Activated T-cell treated with anti-CD3 and anti-CD28 coated beads, Interleukin-2, amount 50 U/mL, for 4 hours (primary cell): ENCODE measurements around the gene TST. TPM values are rescaled to one million over a fixed set of nuclear protein-coding genes. Genes with fewer than 3 reads are reported as not detected.
A peak's percentile ranks its signal among the peaks of the same experiment; 100 is the strongest.

Source experiments
- ATAC-seq, 2 donors: fragments of 200-7000 bp; cut with Tn5 transposase; one replicate each; pipeline ENCODE4 v1.10.0; 2021
- DNase-seq: peaks from one replicate; pipeline ENCODE4 v3.0.0-alpha.2; 2020
- H3K27me3 Mint-ChIP-seq: one replicate; pipeline ENCODE4 v1.8.0; 2021; ENCODE audit warnings: low read depth, mixed read lengths
- H3K36me3 Mint-ChIP-seq: one replicate; pipeline ENCODE4 v1.8.0; 2022; ENCODE audit warnings: mixed read lengths; ENCODE audit not compliant: insufficient read depth
- H3K4me1 Mint-ChIP-seq: one replicate; pipeline ENCODE4 v1.8.0; 2021; ENCODE audit warnings: low read depth, mixed read lengths
- H3K4me3 Mint-ChIP-seq: one replicate; pipeline ENCODE4 v1.8.0; 2021; ENCODE audit warnings: mild to moderate bottlenecking, moderate library complexity, mixed read lengths
- H3K9me3 Mint-ChIP-seq: one replicate; pipeline ENCODE4 v1.8.0; 2021; ENCODE audit warnings: mixed read lengths
- total RNA-seq, 3 donors: library from RNA; stranded (reverse); gene quantifications; one replicate each; pipeline ENCODE4 v1.2.1, GENCODE V29; 2021

Gene TST
- total RNA-seq, 3 donors from 2014 or later: 1.2 TPM

DNA sequence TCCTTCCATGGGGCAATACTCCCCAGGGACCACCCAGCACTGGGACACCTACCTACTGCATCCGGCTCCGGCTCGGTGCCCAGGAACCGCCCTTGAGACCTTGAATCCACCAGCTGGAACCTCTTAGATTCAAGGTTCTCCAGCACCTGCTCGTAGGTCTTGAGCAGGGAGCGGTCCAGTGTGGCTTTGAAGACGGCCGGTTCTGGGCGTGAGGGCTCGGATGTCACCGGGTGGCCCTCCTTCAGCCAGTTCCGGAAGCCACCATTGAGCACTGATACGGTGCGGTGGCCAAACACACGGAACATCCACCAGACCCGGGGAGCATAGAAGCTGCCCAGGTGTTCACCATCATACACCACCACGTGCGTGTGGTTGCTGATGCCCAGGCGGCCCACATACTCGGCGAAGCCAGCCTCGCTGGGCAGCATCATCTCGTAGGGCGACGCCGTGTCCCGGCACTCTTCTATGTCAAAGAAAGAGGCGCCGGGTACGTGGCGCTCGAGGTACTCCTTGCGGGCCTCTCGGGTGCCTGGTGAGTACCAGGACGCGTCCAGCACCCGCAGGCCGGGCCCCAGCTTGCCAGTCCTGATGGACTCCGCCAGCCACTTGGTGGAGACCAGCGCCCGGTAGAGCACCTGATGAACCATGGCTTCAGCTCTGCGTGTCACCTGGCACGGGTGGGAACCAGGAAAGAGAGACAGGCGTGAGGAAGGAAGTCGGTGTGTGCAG lies 997 bp downstream of the TST start:
- ATAC-seq (no peak), DNase-seq (no peak)
- peaks cover 13% of the 10 kb centered on the region for H3K4me1 Mint-ChIP-seq
- peaks cover 9% of the 10 kb centered on the region for H3K27me3 Mint-ChIP-seq
- H3K9me3 Mint-ChIP-seq: no peaks in the 10 kb centered on the region
- H3K36me3 Mint-ChIP-seq: no peaks in the 10 kb centered on the region
- peak overlapping the region; percentile 77 for H3K4me3 Mint-ChIP-seq

DNA sequence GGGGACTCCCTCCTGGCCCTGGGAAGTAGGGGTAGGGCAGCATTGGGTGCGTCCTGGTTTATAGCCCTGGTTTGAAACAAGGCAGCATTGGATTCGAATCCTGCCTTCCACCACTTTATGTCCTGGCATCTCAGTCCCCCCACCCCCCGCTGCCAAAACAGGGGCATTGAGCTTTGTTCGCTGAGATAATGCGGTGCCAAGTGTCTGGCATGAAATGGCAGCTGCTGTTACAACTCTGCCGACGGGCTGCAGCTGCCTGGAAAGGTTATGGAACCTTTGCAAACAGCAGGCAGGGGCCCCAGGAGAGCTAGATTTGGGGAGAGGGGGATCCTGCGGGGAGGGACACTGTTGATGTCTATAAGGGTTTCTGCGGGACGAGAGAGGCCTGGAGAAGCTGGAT lies 1.9 kb downstream of the TST start:
- ATAC-seq: no peak
- H3K27me3 Mint-ChIP-seq: peaks cover 9% of the 10 kb centered on the region
- H3K9me3 Mint-ChIP-seq: no peaks in the 10 kb centered on the region
- DNase-seq: no peak
- no peak overlapping the region for H3K4me3 Mint-ChIP-seq
- peaks cover 13% of the 10 kb centered on the region for H3K4me1 Mint-ChIP-seq
- H3K36me3 Mint-ChIP-seq: no peaks in the 10 kb centered on the region

DNA sequence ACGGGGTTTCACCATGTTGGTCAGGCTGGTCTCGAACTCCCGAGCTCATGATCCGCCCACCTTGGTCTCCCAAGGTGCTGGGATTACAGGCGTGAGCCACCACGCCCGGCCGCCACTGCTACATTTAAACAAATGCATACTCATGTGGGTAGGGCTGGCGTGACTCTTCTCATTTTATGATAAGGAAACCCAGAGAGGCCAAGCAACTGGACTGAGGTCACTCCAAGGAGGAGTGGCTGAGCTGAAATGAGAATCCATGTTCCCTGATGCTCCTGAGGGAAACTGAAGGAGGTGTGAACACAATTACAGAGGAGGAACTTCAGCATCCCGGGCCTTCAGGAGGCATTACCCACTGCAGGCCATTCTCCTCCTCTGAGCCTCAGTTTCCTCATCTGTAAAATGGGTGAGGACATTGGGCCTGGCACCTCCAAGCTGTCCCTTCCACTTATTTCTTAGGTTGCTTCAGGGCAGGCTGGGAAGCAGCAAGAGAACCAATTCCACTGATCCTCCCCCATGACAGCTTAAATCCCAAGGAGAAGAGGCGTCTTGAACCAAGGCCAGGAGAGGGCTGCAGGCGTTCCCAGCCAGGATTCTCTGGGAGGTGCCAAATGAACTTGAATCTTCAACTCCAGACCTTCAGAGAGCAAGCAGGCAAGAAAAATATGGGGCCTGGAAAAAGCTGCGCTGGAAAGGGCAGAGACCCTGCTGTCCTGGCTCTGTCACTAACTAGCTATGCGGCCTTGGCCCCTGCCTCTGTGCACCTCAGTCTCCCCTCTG lies 2.9 kb downstream of the TST start:
- no peak for DNase-seq
- Mint-ChIP-seq H3K27me3 (peaks cover 5% of the 10 kb centered on the region), H3K4me3 (no peak overlapping the region), H3K9me3 (no peaks in the 10 kb centered on the region), H3K4me1 (peaks cover 9% of the 10 kb centered on the region), H3K36me3 (no peaks in the 10 kb centered on the region)
- ATAC-seq: no peak

DNA sequence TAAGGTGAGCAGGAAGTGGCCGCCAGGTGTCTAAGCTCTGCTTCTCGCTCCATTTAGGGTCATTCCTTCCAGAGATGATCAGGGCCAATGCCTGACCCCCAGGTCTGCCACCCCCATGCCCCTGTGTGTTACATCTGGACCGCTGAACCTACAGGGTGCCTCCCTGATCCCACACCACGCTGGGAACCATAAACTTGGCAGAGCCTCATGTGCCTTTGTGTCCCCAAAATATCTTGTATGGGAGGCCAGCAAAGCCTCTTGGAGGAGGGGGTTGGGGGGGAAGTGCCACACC lies 3.7 kb downstream of the TST start:
- Mint-ChIP-seq H3K4me3 (no peak overlapping the region), H3K36me3 (no peaks in the 10 kb centered on the region), H3K27me3 (peaks cover 4% of the 10 kb centered on the region), H3K9me3 (no peaks in the 10 kb centered on the region), H3K4me1 (peaks cover 8% of the 10 kb centered on the region)
- ATAC-seq (no peak), DNase-seq (no peak)

DNA sequence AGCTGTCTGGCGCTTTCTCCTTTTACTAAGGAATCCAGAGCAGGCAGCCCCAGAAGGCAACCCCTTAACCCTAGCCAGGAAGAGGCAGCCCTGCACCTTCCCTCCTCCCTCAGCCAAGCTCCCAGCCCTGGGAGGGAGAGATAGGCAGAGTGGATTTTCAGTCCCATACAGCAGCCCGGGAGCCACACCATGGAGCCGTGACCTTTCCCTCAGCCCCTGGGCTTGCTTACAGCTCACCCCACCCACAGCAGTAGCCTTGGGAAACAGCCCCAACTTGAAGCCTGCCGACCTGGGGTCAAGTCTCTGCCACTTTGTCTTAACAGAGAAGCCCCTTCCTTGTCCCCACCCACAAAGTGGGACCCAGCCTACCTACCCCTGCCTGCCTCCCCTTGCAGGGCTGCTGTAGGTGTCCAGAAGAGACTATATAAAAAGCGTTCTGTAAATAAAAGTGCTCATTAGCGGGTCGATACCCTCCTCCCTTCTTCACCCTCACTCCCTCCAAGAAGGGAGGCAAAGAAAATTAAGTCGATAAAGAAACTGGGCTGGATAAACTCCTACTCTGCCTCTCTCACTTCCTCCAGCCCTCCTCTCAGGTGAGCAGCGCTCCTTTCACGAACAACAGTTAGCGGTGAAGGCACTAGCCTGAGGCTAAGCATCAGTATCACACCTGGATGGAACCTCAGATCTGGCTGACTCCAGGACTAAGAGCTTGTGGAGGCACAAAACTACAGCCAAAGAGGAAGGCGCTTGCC lies 4.2 kb downstream of the TST start:
- Mint-ChIP-seq H3K4me3 (no peak overlapping the region), H3K4me1 (peaks cover 4% of the 10 kb centered on the region), H3K27me3 (peaks cover 3% of the 10 kb centered on the region), H3K9me3 (no peaks in the 10 kb centered on the region), H3K36me3 (no peaks in the 10 kb centered on the region)
- no peak for ATAC-seq
- no peak for DNase-seq

DNA sequence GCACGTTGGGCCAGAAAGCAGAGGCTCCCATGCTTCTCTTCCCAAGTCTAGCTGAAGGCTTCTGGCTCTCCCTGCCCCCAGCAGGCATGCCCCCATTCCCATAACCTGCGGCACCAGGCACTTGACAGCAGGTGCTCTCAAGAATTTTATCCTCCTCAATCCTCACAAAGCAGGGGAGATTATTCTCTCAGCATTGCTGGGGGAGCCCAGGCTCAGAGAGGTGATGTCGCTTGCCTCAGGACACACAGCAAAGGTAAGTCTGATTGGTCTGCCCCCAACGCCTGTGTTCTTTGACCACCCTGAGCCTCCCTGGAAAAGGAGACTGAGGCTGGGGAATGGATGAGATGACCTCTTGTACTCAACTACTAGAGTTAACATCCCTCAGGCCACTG lies 4.8 kb downstream of the TST start:
- Mint-ChIP-seq H3K4me3 (no peak overlapping the region), H3K27me3 (peaks cover 4% of the 10 kb centered on the region), H3K36me3 (no peaks in the 10 kb centered on the region), H3K4me1 (peaks cover 2% of the 10 kb centered on the region), H3K9me3 (no peaks in the 10 kb centered on the region)
- no peak for DNase-seq
- ATAC-seq: no peak

DNA sequence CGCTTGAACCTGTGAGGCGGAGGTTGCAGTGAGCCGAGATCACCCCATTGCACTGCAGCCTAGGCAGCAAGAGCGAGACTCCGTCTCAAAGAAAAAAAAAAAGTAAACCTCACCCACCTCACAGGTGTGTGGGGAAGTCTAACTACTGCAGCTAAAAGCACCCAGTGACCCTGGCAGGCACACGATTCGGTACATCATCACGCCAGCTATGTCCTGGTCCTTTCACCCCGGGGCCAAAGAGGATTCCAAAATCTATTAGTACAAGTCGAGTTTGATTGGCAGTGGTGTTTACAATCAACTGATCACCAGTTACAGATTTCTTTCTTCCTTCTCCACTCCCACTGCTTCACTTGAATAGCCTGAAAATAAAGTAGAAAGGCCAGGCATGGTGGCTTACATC lies 6.3 kb downstream of the TST start:
- Mint-ChIP-seq H3K4me3 (no peak overlapping the region), H3K27me3 (peaks cover 5% of the 10 kb centered on the region), H3K9me3 (no peaks in the 10 kb centered on the region), H3K36me3 (no peaks in the 10 kb centered on the region), H3K4me1 (no peaks in the 10 kb centered on the region)
- no peak for DNase-seq
- ATAC-seq: no peak

DNA sequence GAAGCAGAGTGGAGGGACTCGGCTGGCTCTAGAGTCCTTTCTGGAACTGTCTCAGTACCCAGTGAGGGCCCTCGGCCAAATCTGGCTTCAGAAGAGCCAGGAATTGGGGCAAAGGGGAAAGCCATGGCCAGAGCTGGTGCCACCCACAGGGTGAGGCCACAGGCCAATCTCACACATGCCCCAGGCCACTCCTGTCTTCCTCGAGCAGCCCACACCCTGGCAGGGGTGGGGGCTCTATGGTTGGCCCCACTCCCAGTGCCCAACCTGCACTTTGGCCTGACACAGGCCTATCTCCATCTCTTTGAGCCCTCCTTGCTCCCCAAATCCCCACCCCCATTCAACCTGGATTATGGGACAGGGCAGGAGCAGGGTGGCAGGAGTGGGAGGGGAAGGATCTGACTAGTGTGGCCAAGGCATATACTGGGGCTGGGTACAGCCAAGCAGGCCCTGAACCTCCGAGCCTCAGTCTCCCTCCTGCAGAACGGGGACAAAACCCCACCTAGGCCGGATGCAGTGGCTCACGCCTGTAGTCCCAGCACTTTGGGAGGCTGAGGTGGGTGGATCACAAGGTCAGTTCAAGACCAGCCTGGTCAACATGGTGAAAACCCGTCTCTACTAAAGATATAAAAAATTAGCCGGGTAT lies 6.9 kb downstream of the TST start:
- Mint-ChIP-seq H3K27me3 (peaks cover 3% of the 10 kb centered on the region), H3K4me1 (no peaks in the 10 kb centered on the region), H3K9me3 (no peaks in the 10 kb centered on the region), H3K4me3 (no peak overlapping the region), H3K36me3 (no peaks in the 10 kb centered on the region)
- ATAC-seq (no peak), DNase-seq (no peak)

DNA sequence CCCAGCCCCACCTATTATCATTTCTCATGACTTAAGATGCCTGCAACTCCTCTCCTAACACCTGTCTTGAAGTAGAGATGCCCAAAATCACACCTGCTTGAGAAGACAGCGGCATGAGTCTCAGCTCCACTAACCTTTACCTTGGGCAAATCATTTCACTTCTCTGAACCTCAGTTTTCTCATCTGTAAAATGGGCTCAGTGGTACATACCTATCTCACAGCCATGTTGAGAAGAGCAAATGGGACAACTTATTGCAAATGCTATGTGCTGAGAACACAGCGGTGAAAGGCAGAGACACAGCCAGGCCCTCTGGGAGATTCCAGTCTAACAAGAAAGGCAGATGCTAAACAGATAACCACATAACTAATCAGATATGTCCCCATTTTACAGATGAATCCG lies 7.8 kb downstream of the TST start:
- Mint-ChIP-seq H3K9me3 (no peaks in the 10 kb centered on the region), H3K36me3 (no peaks in the 10 kb centered on the region), H3K27me3 (peaks cover 5% of the 10 kb centered on the region), H3K4me3 (no peak overlapping the region), H3K4me1 (no peaks in the 10 kb centered on the region)
- DNase-seq (no peak), ATAC-seq (no peak)

DNA sequence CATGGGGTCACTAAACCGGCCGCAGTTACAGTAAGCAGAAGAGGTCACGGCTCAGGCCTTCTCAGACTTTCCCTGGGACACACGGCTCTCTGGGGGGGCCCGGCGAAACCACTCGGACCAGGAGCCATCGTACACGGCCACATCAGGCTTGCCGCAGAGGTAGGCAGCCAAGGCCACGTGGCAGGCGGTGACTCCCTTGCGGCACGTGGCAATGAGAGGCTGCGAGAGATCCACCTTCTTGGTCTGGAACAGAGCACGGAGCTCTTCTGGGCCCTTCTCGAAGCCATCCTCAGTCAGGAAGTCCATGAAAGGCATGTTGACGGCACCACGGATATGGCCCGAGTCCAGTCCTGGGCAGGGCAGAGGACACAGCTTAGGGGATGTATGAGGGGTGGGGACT lies 8.3 kb downstream of the TST start:
- no peaks in the 10 kb centered on the region for H3K4me1 Mint-ChIP-seq
- H3K27me3 Mint-ChIP-seq: peaks cover 5% of the 10 kb centered on the region
- H3K9me3 Mint-ChIP-seq: no peaks in the 10 kb centered on the region
- H3K36me3 Mint-ChIP-seq: no peaks in the 10 kb centered on the region
- no peak for DNase-seq
- no peak for ATAC-seq
- H3K4me3 Mint-ChIP-seq: no peak overlapping the region

DNA sequence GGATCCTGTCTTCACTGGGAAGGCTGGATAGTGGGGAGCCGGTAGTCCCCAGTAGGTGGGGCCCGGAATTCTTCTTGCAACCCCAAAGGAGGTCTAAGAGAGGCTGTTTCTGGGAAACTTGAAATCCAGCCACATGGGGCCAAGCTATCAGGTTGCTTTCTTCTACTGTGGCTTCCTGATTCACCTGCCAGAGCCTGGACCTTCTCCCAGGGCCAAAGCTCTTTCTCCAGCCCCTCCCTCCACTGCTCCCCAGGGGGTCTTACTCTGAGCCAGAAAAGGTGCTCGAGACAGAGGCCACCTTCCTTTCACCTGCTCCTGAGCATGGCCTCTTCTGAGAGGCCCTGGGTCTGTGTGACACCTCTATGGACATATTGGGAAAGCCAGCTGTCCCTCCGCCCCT lies 9.1 kb downstream of the TST start:
- no peak for DNase-seq
- ATAC-seq: no peak
- Mint-ChIP-seq H3K4me3 (no peak overlapping the region), H3K9me3 (no peaks in the 10 kb centered on the region), H3K36me3 (no peaks in the 10 kb centered on the region), H3K27me3 (peaks cover 9% of the 10 kb centered on the region), H3K4me1 (no peaks in the 10 kb centered on the region)

DNA sequence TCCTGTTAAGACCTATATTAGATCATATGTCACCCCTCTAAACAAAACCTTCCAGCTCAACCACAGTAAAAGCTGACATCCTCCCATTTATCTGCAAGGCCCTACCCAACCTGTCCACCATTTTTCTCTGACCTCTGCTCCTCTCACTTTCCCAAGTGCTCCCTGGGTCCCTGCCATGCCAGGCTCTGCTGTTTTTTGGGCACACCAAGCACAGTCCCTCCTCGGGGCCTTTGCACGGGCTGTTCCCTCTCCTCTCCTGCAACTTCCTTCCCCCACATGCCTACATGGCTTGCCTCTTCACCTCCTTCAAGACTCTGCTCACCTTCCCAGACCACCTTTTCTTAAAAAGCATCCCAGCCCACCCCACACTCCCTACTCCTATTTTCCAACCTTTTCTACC lies 9.8 kb downstream of the TST start:
- Mint-ChIP-seq H3K36me3 (no peaks in the 10 kb centered on the region), H3K27me3 (peaks cover 9% of the 10 kb centered on the region), H3K4me1 (no peaks in the 10 kb centered on the region), H3K9me3 (no peaks in the 10 kb centered on the region), H3K4me3 (no peak overlapping the region)
- DNase-seq: no peak
- ATAC-seq: no peak

DNA sequence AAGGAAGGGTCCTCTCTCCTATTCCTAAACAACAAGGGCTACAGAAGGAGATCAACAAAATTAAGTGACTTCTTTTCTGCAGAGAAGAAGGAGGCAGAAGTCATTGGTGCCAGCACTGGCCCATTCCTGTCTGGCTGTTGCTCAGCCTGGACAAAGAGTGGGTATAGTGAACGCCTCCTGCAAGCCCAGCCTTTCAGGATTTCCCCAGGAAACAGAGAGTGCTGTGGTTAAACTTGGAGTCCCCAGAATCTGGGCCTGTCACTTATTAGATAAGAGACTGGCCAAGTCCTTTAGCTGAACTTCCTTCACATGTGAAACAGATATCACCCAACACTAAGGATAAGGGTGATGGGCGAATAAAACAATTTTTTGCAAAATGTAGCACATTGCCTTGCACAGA lies 10.9 kb downstream of the TST start:
- H3K27me3 Mint-ChIP-seq: peaks cover 11% of the 10 kb centered on the region
- no peak for ATAC-seq
- H3K4me1 Mint-ChIP-seq: no peaks in the 10 kb centered on the region
- H3K4me3 Mint-ChIP-seq: no peak overlapping the region
- DNase-seq: no peak
- no peaks in the 10 kb centered on the region for H3K36me3 Mint-ChIP-seq
- no peaks in the 10 kb centered on the region for H3K9me3 Mint-ChIP-seq

DNA sequence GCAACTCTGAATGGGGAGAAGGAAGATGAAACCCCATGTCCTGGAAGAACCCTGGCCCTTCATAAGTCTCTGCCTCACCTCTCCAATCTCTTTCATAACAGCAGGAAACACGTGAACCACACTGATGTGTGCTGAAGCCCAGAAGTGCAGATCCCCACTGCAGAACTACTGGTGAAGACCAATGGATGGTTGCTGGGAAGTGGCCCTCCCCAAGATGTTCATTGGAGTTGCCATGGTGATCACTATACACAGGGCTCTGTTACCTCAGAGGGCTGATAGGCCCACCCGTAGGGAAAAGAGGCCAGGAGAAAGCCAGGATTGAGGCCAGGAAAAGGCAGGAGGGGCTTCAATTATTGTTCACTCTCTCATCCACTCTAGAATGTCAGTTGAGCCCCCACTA lies 11.6 kb downstream of the TST start:
- no peak for DNase-seq
- peaks cover 18% of the 10 kb centered on the region for H3K27me3 Mint-ChIP-seq
- no peaks in the 10 kb centered on the region for H3K36me3 Mint-ChIP-seq
- no peak for ATAC-seq
- no peaks in the 10 kb centered on the region for H3K4me1 Mint-ChIP-seq
- H3K9me3 Mint-ChIP-seq: no peaks in the 10 kb centered on the region
- no peak overlapping the region for H3K4me3 Mint-ChIP-seq
